ENCODE data around the gene TMEM242.

The TMEM242 gene

DNA sequence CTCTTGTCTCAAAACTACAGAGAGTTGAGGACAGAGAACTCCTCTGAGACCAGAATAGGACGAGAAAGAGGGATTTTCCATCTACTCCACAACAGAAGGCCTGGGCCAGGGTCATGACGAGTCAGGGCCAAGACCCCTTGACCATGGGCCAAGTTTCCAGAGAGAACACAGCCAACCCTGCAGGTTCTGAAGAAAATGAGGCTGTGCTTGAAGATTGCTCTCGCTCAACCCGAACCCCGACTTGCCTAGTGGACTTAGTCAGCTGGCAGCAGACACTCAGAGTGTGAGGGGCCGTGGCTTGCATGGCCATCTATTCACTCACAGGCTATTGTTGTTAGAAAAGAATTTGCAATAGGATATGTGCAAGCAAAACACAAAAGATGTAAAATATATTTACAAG lies 54.5 kb downstream of the TMEM242 start:
- DNase-seq: no peak

DNA sequence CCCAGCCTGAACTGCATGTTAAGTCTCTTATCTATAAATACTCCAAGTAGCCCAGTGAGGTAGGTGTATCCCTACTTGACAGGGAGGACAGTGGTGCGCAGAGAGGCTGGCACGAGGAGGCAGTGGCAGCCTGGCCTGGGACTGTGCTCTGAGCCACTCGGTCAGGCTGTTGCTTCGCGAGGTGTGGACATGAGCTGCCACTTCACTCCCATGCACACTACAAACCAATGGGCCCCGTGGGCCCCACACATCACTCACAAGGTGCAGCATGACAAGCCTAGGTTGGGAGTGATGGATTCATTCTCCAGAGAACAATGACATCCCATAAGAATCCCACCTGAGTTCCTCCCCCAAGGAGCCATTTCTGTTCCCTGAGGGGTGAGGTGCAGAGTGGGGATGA lies 54.9 kb downstream of the TMEM242 start:
- no peak for DNase-seq

DNA sequence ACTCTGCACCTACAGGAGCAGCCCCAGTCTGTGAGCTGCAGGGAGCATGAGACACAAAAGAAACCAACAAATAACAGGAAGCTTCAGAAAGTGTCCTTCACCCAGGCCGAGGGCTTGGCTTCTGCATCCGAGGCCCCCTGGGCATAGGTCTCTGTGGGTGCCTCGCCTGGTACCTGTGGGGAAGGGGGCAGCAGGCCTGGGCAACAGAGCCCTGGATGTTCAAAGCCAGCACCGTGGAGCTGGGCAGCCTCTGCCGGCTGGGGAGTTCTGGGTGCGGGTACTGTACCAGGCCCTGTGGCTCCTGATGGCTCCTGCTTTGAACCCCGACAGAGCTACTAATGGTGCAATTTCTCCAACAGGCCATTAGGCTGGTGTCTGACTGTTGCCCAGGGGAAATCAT lies 55.7 kb downstream of the TMEM242 start:
- no peak for DNase-seq

DNA sequence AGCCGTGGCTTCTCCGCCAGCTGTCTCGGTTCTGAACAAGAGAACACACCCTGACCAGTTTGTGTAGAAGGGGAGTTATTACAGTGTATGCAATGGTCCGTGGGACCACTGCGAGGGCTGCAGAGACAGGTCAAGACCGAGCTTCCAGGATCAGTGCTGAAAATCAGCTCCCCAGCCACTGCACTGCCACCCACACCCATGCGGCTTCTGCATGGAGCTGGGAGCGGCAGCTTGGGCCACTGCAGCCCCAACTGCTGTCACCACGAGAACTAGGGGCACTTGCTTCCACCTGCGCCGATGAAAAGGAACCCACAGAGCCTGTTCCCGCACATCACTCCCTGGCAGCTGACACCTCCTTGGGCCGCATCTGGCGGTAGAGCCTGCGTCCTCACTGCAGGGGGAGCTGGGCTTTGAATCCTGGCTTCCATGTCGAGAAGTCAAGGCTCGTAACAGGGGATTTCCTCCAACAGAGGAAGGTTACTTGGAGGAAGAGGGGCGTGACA lies 56.2 kb downstream of the TMEM242 start:
- no peak for DNase-seq

DNA sequence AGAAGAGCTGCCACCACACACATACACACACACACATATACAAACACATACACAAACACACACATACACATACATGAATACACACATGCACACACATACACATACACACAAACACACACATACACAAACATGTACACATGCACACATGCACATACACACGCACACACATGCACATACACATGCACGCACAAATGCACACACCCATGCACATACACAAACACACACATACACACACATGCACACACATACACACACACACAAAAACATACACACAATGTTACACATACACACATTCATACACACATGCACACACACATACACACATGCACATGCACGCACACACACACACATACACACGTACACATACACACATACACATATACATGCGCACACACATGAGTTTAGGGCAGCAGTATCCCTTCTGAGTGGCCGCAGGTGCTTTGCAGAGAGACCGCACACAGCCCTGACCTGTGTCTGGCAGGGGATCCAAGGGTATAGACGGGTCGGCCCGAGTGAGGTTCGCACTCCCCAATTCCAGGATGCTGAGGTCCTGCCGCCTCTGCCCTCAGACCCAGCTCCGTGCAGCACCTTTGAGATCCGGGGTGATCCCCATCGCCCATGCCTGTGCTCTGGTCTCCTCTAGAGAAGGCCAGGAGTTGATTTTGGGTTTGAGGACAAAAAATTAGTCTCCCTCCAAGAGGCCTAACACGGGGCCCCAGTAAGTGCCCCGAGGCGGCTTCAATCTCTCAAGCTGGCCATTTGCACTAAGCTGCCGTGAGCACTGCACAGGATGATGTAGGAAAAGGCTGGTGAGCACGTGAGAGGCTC lies 56.8 kb downstream of the TMEM242 start:
- no peak for DNase-seq

DNA sequence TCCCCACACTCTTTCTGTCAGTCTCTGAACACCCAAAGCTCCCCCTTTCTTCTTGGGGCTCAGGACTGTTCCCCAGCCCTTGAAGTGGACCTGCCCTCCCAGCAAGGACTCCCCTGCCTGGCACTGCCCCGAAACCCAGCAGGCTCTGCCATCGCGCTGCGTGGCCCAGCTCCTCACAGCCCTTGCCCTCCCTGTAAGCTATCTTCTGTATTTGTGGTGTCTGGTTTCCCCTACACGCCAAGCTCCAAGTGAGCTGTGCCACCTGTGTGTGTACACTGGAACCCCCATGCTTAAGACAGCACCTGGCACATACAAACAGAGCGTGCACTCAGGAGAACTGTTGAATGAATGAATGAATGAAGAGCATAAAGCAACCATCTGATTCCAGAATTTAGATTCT lies 57.7 kb downstream of the TMEM242 start:
- DNase-seq: no peak

DNA sequence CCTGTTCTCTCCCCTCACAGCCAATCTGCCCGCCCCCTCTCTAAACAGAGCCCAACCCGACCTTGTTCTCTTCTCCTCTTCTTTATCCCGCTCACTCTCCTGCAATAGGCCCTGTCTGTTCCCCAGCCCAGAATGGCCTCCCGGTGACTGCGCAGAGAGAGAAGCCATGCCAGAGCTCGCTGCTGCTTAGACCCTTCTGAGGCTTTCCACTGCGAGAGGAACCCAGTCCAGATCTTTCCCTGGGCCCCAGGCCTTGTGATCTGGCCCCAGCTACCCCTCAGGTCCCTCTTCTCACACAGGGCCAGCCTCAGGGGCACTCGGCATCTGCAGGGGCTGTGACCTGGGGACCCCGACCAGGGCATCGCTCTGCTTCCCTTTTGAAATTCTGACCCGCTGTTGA lies 58.1 kb downstream of the TMEM242 start:
- no peak for DNase-seq

DNA sequence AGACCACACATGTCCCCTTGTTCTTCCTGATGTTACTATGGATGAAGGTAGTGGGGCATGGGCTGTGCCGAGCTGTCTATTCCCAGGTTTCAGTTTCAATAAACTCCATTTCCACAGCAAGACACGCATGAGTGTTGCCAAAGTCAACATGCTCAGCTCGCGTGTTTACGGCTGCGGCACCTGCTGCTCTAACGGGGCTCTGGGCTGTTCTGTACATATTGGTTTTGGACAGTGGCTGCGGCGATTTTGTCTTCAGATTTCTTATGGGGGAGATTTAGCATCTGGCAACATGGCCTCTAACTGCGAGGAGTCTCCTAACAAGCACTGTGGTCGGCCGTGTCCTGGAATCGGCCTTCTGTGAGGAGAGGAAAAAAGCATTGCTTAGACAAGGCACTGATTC lies 58.6 kb downstream of the TMEM242 start:
- DNase-seq: no peak

DNA sequence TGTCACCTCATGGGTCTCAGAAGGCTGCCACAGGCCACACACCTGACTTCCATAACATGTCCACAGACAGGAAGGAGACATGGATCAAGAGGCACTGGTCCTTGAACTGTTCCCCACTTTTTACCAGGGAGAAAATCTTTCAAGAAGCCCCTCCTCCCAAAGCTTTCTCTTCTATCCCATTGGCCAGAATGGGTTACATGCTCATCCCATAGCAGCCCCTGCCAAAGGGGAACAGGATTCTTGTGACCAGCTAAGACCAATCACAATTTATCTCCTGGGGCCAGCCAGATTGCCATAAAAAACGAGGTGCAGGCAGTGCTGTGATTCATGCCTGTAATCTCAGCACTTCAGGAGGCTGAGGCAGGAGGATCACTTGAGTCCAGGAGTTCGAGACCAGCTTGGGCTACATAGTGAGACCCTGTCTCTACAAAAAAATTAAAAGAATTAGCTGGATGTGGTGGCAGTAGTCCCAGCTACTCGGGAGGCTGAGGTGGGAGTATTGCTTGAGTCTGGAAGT lies 59.4 kb downstream of the TMEM242 start:
- no peak for DNase-seq

DNA sequence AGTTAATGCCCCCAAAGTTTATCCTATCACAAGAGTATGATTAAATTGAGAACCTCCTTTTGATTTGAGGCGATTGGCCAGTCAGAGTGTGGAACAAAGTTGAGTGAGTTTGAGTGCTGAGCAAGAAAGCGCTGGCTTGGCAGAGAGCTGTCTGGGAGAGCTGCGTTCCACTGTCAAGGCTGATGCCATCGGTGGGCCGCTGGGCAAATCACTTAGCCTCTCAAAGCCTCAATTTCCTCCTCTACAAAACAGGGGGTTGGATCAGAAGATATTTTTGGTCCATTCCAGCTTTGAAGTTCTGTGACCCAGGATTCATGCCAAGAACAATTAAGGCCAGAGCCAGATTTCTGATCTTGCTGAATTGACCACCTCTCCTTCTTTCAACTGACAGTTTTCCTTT lies 60.2 kb downstream of the TMEM242 start:
- DNase-seq: no peak

DNA sequence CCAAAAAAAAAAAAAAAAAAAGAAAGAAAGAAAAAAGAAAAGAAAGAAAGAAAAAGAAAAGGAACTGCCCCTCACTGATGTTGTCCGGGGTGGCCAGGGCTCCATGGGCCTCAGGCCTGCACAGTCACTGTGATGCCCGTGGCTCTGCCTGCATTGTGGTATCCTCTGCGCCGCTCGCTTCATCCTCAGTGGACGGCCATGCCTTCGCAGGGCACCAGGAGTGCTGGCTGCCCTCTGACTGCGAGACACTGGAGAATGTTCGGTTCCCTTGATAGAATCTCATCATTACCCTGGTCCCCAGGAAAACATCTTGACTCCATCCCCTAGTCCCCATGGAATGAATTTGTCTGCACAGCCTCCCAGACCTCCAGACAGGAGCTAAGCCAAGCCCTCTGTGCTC lies 61.7 kb downstream of the TMEM242 start:
- no peak for DNase-seq

DNA sequence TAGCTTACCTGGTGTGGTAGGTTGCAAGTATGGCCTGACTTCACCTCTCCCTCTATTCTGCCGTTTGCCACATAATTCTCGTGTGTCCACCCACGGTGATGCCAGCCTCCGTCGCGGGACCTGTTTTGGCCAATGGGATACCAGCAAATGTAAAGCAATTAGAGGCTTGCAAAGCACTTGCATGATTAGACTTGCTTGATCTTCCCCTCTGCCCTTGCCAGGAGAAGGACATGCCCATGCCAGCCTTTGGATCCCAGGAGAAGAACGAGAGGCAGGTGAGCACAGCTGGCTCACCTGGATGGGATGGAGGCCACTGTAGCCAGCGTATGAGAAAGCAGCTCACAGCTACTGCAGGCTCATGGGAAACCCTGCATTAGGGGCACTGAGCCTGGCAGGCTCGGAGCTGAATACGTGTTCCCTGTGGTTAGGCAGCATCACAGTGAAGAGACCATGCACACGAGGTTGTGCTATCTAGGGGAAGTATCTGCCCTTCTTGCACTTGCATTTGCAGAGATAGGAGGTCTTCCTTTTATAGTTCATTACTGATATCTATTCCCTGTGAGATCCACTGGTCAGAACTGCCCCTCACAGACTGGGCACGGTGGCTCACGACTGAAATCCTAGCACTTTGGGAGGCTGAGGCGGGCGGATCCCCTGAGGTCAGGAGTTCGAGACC lies 62.4 kb downstream of the TMEM242 start:
- DNase-seq: no peak

DNA sequence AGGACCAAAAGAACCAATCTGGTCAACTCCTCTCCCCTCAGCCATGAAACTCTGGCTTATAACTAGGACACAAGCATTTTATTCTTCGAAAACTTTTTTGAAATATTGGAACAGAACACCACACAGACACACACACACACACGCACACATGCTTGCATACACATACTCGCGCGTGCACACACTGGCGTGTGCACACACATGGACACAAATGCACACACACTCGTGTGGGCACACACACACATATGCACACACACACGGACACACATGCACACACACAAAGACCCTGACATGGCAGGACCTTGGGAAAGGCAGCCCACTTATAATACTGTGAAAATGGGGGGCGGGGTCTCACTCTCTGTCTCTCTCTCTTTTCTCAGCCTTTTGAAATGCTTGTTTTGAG lies 63.9 kb downstream of the TMEM242 start:
- DNase-seq: no peak

DNA sequence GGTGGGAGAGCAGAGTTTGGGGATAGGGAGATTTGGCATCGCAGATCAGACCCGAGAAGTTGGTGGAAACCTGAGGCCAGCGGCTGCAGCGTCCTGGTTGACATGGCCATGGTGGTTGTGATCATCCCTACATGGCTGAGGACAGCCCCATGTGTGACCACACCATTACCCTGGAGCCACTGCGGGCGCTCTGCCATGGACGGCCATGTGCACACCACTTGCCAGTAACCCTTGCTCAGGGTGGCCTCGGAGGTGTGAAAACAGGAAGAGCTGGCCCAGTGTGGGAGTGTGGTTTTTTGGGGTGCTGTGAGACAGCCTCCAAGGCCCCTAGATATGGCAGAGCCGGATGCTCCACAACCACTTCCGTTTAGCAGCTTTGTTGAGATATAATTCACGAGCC lies 64.4 kb downstream of the TMEM242 start:
- no peak for DNase-seq

DNA sequence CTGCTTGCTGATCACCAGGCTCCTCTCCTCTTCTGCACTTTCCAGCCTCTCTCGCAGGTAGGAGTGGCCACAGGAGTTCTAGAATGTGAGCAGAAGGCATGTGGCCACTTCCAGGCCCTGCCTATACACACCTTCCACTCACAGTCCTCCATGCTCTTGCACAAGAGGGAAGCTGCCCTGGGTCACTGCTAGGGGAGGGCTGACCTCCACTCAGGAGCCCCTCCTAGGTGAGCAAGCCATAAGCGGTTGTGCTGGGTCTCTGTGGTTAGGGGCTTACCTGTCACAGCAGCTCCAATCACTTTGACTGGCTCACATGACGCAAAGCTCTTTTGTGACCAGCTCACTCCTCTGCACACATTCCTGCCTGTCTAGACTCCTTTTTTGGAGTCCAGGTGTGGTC lies 68.2 kb downstream of the TMEM242 start:
- DNase-seq: no peak

DNA sequence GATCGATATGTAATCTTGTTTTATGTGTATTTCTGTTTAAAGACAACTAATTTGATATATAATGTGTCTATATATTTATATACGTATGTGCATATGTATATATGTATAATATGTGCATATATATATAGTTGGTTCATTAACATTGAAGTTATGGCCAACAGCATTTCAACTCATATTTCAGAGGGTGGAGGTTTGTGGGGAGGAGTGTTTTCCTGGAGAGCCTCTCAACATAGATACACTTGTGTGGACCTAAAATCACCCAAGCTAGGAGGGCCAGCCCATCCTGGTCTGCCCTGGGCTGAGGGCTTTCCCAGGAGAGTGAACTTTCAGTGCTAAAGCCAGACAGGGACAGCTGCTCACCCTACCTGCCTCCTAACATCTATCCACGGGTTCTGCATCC lies 68.8 kb downstream of the TMEM242 start:
- DNase-seq: no peak

DNA sequence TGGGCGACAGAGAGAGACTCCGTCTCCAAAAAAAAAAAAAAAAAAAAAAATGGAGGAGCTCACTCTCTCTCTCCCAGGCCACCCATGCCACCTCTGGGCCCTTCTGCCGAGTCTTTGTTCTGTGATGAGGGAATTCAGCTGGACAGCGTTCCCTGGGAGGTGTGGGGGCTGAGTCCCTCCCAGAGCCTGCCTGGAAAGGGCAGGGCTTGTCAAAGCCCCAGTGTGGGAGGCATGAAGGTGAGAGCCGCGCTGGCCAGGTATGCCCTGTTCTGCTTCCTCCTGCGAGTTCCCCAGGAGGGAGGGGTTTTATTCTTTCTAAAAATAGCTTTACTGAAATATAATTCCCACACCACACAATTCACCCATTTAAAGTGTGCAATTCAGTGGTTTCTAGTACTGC lies 69.6 kb downstream of the TMEM242 start:
- no peak for DNase-seq

DNA sequence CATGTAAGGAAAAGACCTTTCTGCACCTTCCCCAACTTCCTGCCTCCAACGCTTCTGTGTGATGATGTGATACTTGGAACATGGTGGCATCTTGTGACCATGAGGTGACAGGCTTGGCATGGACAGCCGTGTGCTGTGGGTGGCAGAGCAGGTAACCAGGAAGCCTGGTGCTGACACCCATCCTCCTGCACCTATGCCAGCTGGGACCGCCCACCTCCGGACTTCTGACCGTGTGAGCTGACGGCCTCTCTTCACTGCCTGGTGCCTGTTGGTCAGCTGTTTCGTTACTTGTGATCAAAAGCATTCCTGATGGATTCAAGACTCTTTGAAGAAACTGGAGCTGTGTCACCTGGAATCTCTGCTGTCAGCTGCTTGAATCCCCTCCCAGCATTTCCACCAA lies 70.3 kb downstream of the TMEM242 start:
- DNase-seq: no peak

DNA sequence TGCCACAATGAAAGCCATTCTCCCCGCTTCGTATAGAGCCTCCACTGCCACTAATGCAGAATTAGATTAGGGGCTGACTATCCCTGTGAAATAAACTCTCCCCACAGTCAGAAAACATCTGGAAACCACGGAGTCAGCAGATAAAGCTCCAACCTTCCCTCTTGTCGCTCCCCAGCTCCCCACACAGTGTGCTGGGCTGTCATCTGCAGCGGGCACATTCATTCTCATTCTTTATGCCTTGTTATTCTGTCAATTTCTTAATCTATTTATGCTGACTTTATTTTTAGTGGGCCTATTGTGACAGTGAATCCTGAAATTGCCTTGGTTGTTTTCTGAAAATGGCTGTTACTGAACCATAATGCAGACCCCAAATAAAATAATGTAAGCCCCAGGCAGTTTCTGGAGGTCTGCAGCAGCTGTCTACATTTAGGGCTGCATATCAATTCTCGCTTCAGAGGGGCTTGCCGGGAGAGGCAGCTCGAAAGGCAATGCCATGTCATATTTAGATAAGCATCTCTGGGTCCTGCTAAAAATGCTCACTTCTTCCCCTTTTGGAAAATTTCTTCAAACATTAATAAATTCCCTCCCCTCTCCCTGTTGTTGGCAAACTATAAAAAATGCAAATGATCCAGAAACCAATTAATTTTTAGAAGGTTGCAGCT lies 71.6 kb downstream of the TMEM242 start:
- DNase-seq: no peak

DNA sequence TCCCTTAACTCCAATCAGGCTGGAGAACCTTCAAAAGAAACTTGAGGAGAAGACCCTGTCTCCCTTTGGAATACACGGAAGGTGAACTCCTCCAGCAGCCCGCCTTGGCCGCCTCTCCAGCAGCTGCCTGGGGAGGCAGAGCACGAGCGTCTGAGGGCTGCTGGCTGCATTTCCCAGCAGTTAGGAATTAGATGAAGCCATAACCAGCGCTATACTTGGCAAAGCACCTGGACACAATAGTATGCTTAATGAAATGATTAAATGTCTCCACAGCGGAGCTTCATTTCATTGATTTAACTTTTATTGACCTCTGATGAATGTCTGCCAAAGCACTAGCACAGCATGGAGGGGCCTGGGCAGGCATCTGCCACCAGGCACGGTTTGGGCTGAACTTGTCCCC lies 73.5 kb downstream of the TMEM242 start:
- no peak for DNase-seq

DNA sequence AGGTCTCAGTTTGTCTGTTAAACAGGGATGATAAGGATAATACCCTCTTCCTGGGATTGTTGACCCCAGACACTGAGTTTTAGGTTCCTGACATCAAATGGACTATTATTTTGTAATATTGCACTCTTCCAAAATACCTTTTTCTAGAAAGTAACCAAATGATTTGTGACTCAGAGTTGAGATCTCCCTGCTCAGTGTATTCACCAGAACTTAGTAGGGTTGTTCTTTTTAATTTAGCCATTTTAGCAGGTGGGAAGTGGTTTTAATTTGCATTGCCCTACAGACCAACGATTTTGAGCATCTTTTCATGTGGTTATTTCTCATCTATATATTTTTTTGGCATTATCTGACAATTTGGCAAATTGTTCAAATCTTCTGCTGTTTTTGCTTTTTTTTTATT lies 75.1 kb downstream of the TMEM242 start:
- DNase-seq: no peak

DNA sequence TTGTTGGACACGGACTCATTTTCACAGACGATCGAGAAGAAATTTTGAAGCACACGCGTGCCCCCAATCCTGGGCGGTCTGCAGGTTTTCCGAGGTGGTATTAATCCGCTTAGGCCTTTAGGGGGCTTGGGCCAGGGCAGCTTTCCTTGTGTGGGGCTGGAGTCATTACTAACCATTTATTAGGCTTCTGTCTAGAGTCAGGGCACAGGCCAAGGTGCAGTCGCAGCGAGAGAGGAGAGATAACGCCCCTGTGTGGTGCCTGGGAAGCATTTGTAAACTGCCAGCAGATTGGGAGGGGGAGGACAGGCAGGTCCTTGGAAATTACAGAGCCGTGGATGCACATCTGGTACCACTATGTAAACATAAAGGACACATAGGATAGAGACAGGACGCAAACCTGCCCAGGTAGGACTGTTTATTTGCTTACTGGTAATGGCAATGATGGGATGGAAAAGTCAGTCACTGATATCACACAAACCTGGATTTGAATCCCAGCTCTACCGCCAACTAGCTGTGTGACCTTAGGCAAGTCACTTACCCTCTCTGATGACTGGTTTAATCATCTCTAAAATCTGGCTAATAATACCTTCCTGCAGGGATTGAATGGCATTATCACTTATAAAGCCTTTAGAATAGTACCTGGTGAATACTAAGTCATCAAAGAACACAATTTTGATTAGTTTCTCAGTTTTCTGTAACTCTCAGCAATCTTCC lies 76.4 kb downstream of the TMEM242 start:
- DNase-seq: no peak

DNA sequence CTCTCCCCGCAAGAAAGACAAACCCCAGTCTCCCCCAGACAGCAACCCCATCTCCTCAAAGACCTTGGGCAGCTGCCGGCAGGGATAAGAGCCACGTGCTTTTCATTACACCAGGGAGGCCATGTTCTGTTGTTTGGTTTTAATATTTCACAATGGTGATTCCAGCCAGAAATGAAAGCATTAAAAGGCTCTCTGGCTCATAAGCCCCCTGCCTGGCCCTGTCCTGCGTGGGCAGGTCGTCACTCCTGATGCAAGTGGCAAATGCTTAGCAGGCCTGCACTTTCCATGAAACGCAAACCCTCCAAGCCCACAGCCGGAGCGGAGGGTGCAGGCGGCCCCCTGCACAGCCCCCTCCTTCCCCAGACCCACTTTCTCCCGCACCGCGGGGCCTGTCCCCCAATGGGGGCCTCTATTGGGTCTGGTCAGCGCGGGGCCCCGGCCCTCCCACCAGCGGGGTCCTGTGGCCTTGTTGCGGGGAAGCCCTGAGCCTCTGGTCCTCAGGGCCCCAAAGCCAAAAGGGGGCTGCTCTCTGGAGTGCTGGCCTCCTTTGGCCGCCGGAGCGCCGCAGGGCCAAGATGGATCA lies 77.2 kb downstream of the TMEM242 start:
- no peak for DNase-seq

Data from eye (tissue), 1 donor.